ENCODE data around the gene GTF2H2C_2.
"Not testable (repeated sequence)": the region's sequence is repeated elsewhere in the genome, so short reads cannot be mapped to it uniquely, and the experiment has no call there.

The GTF2H2C_2 gene

DNA sequence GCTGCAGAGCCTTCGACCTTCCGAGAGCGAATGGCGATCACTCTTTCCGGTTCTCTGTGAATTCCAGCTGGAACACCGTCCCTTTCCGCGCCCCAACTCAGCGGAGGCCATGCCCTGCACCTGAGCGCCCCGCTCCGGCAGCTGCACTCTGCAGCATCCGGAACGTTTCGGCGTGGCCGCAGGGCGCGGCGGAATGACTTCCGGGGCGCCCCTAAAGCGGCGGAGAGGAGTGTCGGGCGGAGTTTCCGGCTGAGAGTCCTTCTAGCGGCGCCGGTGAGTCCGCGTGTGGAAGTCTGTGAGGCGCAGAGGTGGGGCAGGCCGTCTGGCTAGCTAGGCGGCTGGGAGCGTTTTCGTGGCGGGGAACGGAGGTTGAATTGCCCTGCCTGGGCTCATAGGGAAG lies at the start of gene GTF2H2C_2:
GTF2H2C_2 (plus strand) TSS at position 252 of the 400 bp plus-strand sequence.
- in situ Hi-C loops (cut with MboI; ENCODE audit: low sequenced_read_pairs): not testable (repeated sequence)

DNA sequence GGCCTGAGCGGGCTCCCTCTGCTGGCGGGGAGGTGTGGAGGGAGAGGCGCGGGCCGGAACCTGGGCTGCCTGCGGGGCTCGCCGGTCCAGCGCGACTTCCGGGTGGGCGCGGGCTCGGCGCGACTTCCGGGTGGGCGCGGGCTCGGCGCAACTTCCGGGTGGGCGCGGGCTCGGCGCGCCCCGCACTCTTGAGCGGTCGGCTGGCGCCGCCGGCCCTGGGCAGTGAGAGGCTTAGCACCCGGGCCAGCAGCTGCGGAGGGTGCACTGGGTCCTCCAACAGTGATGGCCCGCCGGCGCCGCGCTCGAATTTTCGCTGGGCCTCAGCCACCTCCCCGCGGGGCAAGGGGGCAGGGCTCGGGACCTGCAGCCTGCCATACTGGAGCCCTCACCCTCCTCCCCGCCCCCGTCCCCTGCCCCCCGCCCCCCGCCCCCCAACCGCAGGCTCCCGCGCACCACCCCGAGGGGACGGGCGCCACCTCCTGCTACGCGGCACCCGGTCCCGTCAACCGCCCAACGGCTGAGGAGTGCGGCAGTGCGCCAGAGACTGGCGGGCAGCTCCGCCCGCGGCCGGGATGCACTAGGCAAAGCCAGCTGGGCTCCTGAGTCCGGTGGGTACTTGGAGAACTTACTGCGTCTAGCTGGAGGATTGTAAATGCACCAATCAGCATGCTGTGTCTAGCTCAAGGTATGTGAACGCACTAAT lies 14.0 kb upstream of the GTF2H2C_2 start:
- in situ Hi-C loops (cut with MboI; ENCODE audit: low sequenced_read_pairs): not testable (repeated sequence)

DNA sequence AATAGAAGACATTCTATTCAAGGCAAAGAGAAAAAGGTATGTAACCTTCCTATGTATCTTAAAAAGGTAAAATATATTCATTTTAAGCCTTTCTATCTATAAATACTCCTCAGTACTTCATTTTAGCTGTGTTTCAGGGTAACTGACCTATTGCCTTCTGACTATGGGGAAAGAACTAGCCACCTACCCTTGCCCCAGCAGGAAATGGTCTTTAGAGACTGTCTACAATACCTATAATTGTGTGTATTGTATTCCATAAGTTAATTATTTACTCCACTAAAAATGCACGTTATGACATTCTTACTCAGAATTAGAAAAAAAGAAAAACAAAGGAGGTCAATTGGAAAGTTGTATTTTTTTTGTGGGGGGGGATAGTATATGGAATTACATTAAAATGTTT lies 6.2 kb downstream of the GTF2H2C_2 start:
- in situ Hi-C loops (cut with MboI; ENCODE audit: low sequenced_read_pairs): not testable (repeated sequence)

DNA sequence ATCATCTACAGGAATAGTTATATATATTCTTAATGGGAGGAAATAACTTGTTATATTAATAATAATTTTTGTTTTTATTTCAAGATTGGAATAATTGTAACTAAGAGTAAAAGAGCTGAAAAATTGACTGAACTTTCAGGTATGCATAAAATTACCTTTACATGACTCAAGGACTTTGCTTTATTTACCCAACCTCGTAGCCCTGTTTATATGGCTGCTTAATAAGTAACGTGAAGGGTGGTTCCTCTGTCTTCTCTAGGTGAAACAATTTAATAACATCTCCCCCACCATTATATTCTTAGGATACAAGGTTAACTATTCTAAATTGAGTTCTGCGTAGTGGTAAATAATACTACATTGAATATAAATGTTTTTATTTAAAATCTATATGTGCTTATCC lies 8.0 kb downstream of the GTF2H2C_2 start:
- in situ Hi-C loops (cut with MboI; ENCODE audit: low sequenced_read_pairs): not testable (repeated sequence)

DNA sequence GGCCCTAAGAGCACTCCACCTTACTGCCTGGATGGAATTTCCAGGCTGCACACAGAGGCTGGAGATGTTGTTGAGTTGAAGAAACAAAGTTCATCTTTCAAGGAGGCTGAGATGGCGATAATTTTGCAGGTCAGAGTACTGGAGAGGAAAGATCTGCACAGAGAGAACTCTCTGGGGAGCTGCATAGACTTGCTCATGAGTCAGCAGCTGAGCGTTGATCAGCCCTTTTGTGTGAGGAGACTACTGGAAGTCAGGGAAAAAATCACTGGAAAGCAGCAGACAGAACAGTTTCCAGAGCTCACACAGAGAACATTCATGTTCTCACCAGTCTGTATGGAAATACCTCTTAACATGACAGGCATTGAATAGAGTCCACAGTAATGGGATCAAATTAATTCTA lies 23.4 kb downstream of the GTF2H2C_2 start:
- in situ Hi-C loops (cut with MboI; ENCODE audit: low sequenced_read_pairs): not testable (repeated sequence)

DNA sequence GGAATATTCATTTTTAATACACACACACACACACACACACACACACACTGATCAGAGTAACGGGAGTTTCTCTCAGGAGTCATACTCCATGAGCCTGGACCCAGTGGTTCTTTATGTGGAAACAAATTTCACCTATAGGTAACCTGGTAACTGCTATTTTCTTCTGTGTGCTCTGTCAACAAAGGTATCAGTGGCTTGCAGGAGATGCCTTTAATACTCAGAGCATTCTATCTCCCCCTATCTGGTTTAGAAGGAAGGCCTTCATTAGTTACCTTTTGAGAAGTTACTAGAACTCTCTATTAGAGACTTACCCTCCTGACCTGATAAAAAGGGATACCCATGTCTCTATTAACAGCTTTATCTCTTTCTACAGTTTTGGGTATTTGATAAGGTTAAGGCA lies 34.4 kb downstream of the GTF2H2C_2 start:
- in situ Hi-C loops (cut with MboI; ENCODE audit: low sequenced_read_pairs): not testable (repeated sequence)

DNA sequence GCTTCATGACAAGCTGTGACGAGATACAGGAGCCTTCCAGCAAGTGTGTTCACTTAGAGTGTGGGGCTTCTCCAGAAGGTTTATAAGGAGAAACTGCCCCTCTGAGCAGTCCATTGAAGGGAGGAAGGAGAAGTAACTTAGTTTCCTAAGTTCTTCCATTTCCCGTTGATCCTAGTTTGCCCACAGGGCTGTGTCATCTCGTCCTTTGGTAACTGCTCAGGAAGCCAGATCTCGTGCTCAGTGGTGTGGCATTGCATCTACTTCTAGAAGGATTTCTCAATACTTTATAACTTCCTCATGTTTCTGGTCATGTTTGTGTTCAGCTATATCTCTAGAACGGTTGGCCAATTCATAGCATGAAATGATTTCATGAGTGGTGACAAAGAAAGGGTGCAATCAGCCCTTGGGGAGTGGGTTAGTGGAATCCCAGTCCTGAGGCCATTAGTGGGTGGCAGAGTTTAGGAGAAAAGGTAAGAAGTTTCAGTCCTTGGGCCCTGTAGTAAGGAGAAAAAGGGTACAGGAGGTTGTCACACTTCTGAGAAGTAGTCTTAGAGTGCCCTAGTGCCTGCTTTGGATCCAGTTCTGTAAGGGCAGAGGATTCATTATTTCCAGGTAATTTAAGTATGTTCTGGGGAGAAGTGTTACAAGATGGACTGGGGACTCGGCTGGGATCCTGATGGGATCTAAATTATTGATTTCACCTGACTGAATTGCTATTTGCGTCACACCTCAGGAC lies 36.2 kb downstream of the GTF2H2C_2 start:
- in situ Hi-C loops (cut with MboI; ENCODE audit: low sequenced_read_pairs): not testable (repeated sequence)

DNA sequence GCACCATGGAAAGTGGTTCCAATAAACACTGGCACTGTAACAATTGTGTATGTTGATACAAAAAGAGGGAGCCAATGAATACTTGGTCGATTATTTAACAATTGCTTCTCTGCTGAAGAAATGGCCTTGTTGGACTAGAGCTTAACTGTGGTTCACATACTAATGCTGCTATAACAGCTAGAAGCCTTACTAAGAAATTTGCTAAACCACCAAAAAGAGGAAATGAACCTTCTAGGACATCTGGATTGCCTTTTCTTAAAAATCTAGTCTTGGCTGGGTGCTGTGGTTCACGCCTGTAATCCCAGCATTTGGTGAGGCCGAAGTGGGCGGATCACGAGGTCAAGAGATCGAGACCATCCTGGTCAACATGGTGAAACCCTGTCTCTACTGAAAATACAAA lies 41.9 kb downstream of the GTF2H2C_2 start:
- in situ Hi-C loops (cut with MboI; ENCODE audit: low sequenced_read_pairs): not testable (repeated sequence)

DNA sequence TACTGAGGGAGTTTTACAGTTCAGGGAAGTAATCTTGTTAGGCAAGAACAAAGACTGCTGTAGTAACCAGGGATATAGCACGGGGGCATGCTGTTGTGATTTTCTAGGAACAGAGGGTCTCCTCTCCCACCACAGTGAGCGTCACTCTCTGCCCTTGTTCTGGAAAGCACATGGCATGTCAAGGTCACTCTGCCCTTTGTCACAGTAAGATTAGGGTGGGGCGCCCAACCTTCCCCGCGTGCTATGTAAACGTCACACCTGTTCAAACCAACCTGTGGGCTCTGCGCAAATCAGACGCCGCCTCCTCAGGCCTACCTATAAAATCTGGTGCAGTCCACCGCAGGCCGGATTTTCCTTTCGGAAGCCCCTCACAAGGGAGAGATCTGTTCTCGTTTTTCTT lies 44.0 kb downstream of the GTF2H2C_2 start:
- in situ Hi-C loops (cut with MboI; ENCODE audit: low sequenced_read_pairs): not testable (repeated sequence)

DNA sequence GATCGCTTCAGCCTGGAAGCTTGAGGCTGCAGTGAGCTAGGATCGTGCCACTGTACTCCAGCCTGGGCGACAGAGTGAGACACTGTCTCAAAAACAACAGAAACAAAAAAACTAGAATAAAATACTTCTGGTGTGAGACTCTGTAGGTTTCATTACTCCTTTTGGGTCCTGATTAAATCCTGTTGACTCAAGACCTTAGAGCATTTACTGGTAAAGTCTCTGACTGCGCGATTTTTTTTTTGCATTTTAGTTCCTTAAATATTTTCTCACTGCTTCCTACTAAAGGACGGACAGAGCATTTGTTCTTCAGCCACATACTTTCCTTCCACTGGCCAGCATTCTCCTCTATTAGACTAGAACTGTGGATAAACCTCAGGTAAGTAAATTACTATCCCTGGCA lies 46.8 kb downstream of the GTF2H2C_2 start:
- in situ Hi-C loops (cut with MboI; ENCODE audit: low sequenced_read_pairs): not testable (repeated sequence)

DNA sequence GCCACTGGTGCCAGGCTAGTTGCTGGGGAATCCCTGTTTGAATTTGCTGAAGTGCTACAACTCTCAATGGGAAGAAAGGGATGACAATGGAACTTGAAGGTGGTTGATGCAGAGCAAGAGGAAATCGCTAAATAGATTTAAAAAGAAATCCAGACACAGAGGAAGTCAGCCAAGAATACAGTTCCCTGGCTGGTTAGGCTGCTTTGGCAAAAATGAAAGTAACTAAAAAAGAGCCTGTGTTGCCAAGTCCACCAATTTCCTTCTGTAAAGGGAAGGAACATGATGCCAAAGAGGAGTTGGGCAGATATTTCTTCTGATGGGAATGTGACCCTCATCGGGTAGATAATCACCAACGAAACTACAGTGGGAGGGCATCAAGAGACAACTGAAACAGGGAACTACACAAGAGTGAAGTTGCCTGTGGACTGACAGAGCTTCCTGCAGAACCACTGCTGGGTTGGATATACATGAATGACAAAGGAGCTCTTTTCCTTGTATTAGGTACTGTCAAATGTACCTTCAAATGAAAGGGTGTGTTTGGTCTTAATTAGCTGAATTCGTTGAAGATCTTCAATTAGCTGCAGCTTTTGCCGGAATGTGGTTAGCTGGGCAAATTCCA lies 49.0 kb downstream of the GTF2H2C_2 start:
- in situ Hi-C loops (cut with MboI; ENCODE audit: low sequenced_read_pairs): not testable (repeated sequence)

DNA sequence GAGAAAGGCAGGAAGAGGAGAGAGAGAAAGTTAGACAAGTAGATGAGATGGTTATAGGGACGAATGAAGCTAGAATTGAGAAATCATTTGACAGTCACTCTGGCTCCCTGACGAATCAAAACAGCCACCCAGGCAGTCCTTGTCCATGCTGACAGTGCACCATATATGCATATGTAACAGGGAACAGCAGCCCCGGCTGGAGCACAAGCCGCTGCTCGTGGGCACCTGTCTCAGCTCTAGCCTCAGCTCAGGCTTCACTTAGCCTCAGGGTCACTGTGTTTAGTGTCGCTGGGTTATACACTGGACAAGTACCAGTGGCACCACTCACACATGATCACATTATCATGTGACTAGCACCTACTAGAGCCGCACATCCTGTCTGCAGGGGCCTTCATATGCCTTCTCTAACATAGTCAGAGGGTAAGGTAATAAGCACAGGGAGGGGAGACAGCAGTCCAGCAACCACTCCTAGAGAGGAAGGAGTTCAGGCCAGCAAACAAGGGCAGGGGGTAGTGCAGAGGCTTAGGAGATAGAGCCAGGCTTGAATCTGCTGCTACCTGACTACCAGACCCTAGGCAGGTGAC lies 54.9 kb downstream of the GTF2H2C_2 start:
- in situ Hi-C loops (cut with MboI; ENCODE audit: low sequenced_read_pairs): not testable (repeated sequence)

Data from HL-60/S4 (cell line).